GM12874 (cell line): Measurements from ENCODE around the gene RHEX.

Experiments used
- TF ChIP-seq, protein P1 (sequence below): IDR thresholded peaks from 2 replicates; pipeline ENCODE4 v1.5.1; 2011; ENCODE audit warnings: low read depth, mild to moderate bottlenecking, control low read depth, low read length, moderate library complexity; ENCODE audit not compliant: insufficient read depth

The RHEX gene

DNA sequence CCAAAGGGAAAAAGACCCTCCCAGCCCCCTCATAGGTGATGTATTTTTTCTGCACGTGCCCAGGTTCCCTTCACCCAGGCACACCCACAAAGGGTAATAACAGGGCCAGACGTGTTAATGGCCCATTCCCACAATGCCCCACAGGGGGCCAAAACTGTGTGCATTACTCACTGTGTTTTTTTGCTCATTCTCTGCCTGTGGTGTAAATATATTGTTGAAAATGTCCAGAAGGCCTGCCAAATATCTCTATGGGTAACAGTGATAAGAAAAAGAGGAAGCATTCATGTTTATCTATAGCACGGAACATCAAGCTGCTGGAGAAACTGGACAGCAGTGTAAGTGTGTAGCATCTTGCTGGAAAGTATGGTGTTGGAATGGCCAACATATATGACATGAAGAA lies 21.9 kb downstream of the RHEX start:
- TF ChIP-seq, protein P1, sequence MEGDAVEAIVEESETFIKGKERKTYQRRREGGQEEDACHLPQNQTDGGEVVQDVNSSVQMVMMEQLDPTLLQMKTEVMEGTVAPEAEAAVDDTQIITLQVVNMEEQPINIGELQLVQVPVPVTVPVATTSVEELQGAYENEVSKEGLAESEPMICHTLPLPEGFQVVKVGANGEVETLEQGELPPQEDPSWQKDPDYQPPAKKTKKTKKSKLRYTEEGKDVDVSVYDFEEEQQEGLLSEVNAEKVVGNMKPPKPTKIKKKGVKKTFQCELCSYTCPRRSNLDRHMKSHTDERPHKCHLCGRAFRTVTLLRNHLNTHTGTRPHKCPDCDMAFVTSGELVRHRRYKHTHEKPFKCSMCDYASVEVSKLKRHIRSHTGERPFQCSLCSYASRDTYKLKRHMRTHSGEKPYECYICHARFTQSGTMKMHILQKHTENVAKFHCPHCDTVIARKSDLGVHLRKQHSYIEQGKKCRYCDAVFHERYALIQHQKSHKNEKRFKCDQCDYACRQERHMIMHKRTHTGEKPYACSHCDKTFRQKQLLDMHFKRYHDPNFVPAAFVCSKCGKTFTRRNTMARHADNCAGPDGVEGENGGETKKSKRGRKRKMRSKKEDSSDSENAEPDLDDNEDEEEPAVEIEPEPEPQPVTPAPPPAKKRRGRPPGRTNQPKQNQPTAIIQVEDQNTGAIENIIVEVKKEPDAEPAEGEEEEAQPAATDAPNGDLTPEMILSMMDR: 0 out of 2 replicates have a peak, but pooled peaks have one; percentile 6

DNA sequence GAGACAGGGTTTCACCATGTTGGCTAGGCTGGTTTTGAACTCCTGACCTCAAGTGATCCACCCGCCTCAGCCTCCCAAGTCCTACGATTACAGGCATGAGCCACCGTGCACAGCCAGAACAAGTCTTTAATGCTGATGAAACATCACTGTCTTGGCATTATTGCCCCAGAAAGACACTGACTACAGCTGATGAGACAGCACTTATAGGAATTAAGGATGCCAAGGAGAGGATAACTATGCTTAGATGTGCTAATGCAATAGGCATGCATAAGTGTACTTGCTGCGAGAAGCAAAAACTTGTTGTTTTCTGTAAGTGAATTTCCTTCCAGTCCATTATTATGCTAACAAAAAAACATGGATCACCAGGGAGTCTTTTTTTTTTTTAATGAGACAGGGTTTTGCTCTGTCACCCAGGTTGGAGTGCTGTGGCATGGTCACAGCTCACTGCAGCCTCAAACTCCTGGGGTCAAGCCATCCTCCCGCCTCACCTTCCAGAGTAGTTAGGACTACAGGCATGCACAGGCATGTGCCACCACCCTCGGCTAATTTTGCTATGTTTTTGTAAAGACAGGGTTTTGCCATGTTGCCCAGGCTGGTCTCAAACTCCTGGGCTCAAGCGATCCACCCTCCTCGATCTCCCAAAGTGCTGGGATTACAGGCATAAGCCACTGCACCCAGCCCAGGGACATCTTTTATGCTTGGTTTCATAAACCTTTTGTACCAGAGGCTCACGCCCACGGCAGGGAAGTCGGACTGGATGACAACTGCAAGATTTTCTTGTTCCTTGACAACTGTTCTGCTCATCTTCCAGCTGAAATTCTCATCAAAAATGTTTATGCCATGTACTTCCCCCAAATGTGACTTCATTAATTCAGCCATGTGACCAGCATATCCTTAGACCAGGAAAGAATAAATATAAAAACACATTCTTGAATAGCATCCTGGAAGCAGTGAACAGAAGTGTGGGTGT lies 23.1 kb downstream of the RHEX start:
- TF ChIP-seq, protein P1: no peak

DNA sequence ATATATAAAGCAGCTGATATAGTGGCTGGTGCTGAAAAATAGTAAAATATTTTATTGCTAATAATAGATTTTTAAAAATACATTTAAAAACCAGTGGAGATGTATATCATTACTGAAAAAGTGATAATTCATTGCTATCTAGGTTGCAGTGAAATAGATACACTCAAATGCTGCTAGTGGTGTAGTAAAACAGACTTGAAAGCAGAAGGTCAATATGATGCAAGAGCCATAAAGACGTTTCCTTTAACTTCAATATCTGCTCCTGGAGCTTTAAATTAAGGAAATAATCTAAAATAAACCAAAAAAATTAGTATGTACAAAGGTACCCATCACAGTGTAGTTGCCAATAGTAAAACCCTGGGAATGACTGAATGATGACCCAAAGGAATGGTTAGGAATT lies 26.2 kb downstream of the RHEX start:
- TF ChIP-seq, protein P1: no peak

DNA sequence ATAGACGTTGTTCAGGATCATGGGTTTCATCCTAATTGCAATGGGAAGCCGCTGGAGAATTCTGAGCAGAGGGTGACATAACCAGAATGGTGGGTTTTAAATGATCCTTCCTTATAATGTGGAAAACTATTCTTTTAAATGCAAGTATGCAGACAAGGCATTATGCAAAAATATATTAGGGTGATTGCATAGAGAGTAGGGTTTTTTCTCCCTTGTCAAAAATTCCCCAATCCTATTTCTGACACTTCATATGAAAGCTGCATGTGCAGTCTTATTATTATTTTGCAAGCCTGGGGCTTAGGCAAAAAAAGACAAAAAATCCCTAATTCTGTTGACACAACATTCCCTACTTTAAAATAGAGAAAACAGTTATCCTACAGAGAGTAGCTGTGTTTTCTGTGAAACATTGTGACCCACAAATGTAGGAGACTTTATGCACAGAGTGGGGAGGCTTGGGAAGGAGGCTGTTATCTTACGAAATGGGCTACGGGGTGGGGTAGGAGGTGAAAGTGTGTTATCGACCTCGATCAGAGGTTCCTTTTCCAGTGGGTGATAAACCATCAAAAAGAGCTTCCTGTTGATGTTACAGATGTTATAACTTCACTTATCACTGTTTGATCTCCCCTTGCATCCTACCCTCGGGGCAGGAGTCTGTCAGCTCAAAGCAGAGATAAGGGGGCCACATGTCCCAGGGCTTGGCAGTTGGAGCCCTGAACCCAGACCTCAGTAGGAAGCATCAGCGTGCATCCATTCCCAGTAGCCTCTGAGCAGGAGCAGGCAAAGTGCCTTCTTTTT lies 27.2 kb downstream of the RHEX start:
- TF ChIP-seq, protein P1: no peak

GRCh38 chr1:206081856-206082255 lies 28.9 kb downstream of the RHEX start:
- TF ChIP-seq, protein P1: no peak

DNA sequence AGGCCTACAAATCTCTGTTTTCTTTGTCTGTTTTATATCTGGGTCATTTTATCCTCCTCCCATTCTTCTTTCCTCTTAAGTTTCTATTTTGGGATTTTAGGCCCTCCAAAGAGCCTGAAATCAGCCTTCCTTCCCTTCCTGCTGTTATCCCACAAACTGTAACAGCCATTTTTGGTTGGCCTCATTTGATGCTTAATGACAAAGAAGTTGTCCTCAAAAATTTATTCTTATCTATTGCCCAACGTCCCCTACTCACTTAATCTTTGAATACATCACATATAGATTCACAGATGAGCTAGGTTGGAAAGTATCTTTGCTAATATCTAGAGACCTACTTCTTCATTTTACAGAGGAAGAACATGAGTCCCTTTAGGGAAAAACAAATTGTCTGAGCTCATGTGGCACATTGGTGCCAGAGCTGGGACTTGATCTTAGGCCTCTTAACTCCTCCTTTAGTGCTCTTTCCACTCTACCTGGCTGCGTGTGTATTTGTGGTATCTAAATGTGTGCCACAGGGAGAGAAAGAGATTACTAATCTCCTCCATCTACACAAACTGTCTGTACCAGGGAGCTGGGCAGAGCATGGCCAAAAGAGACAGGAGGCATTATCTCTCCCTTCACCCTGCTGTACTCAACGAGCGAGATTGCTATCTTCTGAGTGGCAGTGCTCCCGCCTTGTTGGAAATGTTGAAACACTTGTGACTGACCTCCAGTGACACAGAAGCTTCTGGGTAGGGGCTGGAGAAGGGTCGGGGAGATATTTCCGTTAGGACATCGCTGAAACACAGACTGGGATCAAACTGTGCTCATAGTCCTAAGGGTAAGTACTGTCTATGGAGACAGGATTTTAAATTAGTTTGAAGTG lies 30.1 kb downstream of the RHEX start:
- TF ChIP-seq, protein P1: no peak

DNA sequence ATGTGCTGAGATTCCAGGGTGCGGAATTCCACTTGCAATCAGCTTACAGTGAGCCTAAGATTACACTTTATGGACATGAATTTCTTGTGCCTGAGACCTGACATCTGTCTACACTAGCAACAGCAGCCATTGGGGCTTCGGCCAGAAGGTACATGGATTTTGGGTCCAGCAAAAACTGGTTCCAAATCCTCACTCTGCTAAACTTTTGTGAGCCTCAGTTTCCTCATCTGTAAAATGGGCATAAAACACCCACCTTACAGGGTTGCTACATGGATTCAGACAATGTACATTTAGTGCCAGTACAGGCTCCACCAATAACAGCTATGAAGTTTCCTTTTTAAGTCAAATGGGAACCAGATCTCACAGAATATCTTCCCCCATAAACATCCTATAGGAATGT lies 30.8 kb downstream of the RHEX start:
- TF ChIP-seq, protein P1: no peak
